Coronary artery (tissue), 2 donors: ENCODE measurements around the gene TBC1D7.

Source experiments
- DNase-seq: peaks from one replicate; pipeline ENCODE4 v3.0.0-alpha.2; 2017; ENCODE audit warnings: low spot score
- H3K27ac ChIP-seq, 2 donors: fragments of 200-600 bp; sonication (generic); one replicate each; pipeline ENCODE4 v1.5.1; 2016 to 2019
- H3K4me3 ChIP-seq: fragments of 200-600 bp; sonication (generic); 2 replicates; pipeline ENCODE4 v1.5.1; 2016; ENCODE audit warnings: mild to moderate bottlenecking, moderate library complexity
- TF ChIP-seq, protein P1 (sequence below): fragments of 200-600 bp; sonication (generic); IDR thresholded peaks from one replicate; pipeline ENCODE4 v1.5.1; 2019; ENCODE audit warnings: antibody characterized with exemption

Gene TBC1D7

DNA sequence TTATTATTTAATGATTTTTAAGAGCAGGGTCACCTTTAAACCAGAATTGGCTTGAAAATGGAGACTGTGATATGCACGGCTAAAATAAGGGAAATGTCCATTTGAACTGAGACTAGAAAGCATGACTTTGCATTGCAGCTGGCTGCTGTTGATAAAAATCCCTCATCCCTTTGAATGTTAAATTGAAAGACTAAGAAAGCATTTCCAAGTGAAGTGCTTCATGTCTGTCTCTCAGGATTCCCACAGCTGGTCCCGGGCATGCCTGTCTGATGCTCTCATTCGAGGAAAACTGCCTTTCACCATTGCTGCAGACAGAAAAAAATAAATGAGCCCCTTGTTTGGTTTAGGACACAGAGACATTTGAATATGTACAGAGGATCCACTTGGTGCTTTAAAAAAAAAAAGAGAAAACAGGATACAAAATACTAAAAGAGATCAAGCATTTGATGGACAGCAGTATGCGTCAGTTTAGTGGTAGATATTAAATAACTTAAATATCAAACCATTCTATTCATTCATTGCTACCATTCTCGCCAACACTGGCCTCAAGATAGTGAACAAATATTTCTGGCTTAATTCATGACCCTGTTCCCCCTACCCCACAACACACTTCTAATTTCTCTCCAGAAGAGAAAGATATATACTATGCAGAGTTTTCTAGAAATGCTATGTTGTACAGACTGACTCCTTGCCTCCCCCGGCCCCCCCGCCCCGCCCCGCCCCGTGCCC lies 55.0 kb downstream of the TBC1D7 start:
- DNase-seq = no peak
- H3K27ac ChIP-seq = peak overlapping the region in 1 of 2 donors; percentile 16
- peak overlapping the region; percentile 32 for H3K4me3 ChIP-seq
- TF ChIP-seq, protein P1, sequence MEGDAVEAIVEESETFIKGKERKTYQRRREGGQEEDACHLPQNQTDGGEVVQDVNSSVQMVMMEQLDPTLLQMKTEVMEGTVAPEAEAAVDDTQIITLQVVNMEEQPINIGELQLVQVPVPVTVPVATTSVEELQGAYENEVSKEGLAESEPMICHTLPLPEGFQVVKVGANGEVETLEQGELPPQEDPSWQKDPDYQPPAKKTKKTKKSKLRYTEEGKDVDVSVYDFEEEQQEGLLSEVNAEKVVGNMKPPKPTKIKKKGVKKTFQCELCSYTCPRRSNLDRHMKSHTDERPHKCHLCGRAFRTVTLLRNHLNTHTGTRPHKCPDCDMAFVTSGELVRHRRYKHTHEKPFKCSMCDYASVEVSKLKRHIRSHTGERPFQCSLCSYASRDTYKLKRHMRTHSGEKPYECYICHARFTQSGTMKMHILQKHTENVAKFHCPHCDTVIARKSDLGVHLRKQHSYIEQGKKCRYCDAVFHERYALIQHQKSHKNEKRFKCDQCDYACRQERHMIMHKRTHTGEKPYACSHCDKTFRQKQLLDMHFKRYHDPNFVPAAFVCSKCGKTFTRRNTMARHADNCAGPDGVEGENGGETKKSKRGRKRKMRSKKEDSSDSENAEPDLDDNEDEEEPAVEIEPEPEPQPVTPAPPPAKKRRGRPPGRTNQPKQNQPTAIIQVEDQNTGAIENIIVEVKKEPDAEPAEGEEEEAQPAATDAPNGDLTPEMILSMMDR = no peak

DNA sequence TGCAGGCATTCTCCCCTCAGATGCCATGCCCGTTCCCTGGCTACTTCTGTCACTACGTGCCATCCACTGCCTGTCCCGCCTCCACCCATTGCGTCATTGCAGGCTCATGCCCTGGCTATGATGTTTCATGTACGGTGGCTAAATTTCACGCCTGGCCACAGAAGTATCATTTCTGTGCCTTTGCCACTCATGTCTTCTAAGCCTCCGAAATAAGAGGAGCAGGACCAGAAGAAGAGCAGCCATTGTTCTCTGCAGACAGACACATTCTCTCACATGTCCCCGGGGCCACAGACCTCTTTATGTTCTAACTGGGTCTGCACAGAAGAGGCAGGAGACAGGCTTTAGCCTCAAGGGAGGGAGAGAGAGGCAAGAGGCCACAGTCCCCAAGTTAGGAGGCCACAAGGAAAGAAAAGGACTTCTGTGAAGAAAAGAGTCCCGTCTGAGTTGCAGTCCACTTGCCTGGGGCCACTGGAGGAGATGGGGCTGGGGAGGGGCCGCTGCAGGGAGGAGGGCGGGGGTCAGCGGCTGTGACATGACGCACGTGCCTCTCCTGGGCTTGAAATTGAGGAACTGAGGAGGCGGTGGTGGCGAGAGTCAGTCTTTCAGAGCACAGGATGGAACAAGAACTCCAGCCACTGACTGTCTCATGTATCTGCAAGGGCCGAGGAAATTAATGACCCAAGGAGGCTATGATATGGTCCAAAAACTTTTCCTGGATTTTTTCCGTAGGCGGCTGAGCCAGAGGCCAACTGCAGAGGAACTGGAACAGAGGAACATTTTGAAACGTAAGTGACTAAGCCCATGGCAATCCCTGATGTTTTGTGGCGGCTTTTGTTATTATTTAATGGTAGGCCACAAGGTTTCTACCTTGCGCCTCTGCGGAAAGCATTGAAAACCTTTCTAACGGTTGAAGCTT lies 55.9 kb downstream of the TBC1D7 start:
- Histone ChIP-seq H3K4me3 (no peak overlapping the region), H3K27ac (no peak overlapping the region)
- TF ChIP-seq, protein P1 = no peak
- no peak for DNase-seq

DNA sequence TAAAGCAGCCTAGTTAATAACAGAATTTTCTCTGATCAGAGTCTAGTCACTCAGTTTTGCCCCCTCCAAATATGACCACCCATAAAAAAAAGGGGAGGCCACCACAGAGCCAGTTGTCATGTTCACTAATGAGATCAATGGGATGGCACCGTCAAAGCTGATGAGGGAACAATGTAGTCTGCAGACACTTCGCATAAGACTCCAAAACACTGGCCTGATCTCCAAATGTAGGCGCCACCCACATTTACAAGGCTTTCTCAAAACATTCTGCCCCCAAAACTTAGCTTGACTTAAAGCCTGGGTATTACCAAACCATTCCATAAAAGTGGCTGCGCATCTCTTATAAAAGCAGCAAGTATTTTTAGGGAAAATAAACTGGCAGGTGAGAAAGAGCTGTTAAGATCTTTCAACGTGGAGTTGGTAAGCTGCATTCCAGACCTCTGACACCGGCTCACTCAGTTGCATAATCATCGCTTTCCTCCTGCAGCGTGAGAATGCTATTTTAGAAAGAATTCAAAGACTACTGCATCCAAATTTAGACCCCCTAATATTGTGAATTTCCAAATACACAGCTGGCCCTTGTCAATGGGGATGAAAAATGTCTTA lies 59.3 kb downstream of the TBC1D7 start:
- H3K27ac ChIP-seq = peak overlapping the region in 1 of 2 donors; percentile 46
- no peak overlapping the region for H3K4me3 ChIP-seq
- DNase-seq = no peak
- TF ChIP-seq, protein P1 = no peak

DNA sequence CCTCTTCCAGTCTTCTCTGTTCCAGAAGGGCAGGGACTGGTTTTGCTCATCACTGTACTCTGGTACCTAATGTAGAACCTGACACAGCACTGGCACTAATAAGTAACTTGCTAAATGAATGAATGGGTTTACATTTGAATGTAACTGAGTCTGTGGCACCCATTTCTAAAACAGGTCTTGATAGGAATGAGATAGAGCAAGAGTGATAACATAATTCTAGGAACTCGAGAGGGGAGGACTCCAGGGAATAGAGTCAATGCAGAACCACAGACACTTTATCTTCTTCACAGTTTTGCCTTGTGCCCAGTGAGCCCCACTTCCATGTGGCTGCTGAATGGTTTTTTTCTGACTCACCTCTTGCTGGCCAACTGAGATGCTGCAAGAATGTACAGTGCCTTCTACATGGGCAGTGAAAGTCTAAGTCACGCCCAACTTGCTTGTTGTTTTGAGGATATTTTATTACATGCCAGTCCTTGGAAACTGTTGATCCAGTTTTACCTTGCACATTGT lies 61.1 kb downstream of the TBC1D7 start:
- DNase-seq = no peak
- Histone ChIP-seq H3K27ac (no peak overlapping the region), H3K4me3 (no peak overlapping the region)
- TF ChIP-seq, protein P1 = no peak

DNA sequence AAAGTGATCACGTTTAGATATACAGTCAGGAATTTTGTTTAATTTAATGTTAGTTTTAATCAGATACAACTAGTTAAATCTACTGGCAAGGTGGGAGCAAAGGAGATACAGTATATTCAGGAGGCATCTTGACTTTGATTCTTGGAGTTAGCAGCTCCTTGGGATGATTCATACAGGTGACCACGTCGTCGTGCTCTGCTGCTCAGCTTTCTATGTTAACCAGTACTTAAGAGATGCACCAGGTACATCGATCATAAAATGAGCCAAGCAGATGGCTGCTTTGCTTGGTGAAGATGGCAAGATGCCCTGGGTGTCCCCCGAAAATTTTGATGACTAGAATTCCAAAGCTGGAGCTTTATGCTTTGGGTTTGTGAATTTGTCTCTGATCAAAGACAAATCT lies 64.7 kb downstream of the TBC1D7 start:
- DNase-seq = no peak
- no peak overlapping the region for H3K27ac ChIP-seq
- TF ChIP-seq, protein P1 = no peak

DNA sequence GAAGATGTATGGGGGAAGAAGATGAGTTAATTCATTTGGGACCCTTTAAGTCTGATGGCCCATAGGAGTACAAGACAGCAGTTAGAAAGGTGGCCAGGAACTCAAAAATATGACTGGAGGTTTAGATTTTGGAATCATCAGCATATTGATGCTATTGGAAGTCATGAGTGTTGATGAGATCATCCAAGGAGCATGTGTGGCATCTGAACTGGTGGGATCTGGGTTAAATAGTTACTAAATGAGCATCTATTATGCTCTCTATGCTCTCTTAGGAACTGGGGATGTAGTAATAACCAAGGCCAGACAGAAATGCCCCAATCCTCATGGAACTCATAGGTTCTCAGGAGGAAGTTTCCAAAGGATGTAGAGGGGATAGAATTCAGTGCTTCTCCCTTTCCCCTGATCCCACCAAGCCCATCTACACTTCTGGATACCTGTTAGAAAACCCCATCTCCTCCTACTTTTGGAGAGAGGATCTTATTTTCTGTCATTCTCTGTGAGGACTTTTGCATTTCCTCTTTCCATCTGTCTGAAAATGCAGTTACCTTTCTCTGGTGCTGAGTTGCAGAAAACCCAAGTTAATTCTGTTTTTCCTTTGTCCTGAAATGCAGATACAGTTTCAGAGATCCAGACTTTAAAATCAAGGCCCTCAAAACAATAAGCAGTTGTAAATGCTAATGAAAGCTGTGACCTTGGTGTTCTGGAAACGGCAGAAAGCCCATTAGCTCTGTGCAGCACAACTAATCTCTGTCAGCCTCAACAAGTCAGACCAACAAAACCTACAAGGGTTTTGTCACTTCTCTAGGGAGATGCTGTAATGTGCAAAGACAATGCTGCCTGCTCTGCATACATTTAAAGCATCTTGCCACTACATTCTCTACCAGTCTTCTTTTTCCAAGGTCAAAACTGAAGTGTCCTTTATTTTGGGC lies 65.8 kb downstream of the TBC1D7 start:
- TF ChIP-seq, protein P1 = no peak
- no peak overlapping the region for H3K4me3 ChIP-seq
- no peak overlapping the region for H3K27ac ChIP-seq
- DNase-seq = no peak

More for the DNA sequence above, 64.7 kb downstream of the TBC1D7 start:
- H3K4me3 ChIP-seq = no peak overlapping the region
